IMR-90 (cell line): ENCODE measurements around the gene LRRC66. TPM values are rescaled to one million over a fixed set of nuclear protein-coding genes. Genes with fewer than 3 reads are reported as not detected.

Experiments used
- ATAC-seq: fragments of 200-7000 bp; cut with Tn5 transposase; 2 replicates; pipeline ENCODE4 v1.9.1; 2020; ENCODE audit warnings: low read depth, mild to moderate bottlenecking, moderate library complexity
- BruUV-seq: library from RNA; stranded (reverse); fragments of 400-500 nt; replicated peaks from 2 replicates; lab custom pipeline; 2021; lab: Mats Ljungman, UMichigan
- CTCF ChIA-PET: fragments of 300-600 bp; formaldehyde crosslinking; extraction: SDS; loops from one replicate; lab custom pipeline; 2021; ENCODE audit warnings: antibody characterized with exemption; lab: Yijun Ruan, JAX
- POLR2A ChIA-PET: fragments of 300-600 bp; sonication (Branson Sonifier 250); formaldehyde crosslinking; loops from one replicate; lab custom pipeline; 2022; ENCODE audit warnings: antibody characterized with exemption; ENCODE audit not compliant: unreplicated experiment; lab: Charles Lee
- DNase-seq: peaks from one replicate; pipeline ENCODE4 v3.0.0; 2013
- H2AFZ ChIP-seq: replicated peaks from 2 replicates; pipeline ENCODE3; 2013; ENCODE audit warnings: low read length, mild to moderate bottlenecking; ENCODE audit not compliant: poor library complexity
- H2AK5ac ChIP-seq: 2 replicates; pipeline ENCODE4 v1.6.1; 2013; ENCODE audit warnings: low read depth, low read length, inconsistent platforms
- H2AK9ac ChIP-seq: replicated peaks from 2 replicates; pipeline ENCODE3; 2013; ENCODE audit warnings: mild to moderate bottlenecking, low read depth, low read length, moderate library complexity; ENCODE audit not compliant: poor library complexity
- H2BK120ac ChIP-seq: 2 replicates; pipeline ENCODE4 v1.6.1; 2013; ENCODE audit warnings: low read depth, low read length, inconsistent platforms
- H2BK15ac ChIP-seq: 3 replicates; pipeline ENCODE4 v1.6.1; 2013; ENCODE audit warnings: low read depth, low read length, inconsistent platforms
- H2BK20ac ChIP-seq: 2 replicates; pipeline ENCODE4 v1.6.1; 2013; ENCODE audit warnings: low read depth, mild to moderate bottlenecking, inconsistent platforms, low read length, moderate library complexity
- H2BK5ac ChIP-seq: 2 replicates; pipeline ENCODE4 v1.6.1; 2013; ENCODE audit warnings: mild to moderate bottlenecking, low read depth, low read length, inconsistent platforms; ENCODE audit not compliant: poor library complexity, severe bottlenecking
- H3K14ac ChIP-seq: replicated peaks from 2 replicates; pipeline ENCODE4 v1.6.1; 2013; ENCODE audit warnings: low read depth, low read length, inconsistent platforms
- H3K18ac ChIP-seq: 2 replicates; pipeline ENCODE4 v1.6.1; 2013; ENCODE audit warnings: low read depth, low read length, control low read depth
- H3K23ac ChIP-seq: 2 replicates; pipeline ENCODE4 v1.6.1; 2013; ENCODE audit warnings: low read depth, low read length, inconsistent platforms
- H3K27ac ChIP-seq: 2 replicates; pipeline ENCODE4 v1.5.1; 2013; ENCODE audit warnings: mild to moderate bottlenecking, control low read depth, low read length; ENCODE audit not compliant: insufficient read depth
- H3K27me3 ChIP-seq: 2 replicates; pipeline ENCODE4 v1.6.1; 2013; ENCODE audit warnings: low read length; ENCODE audit not compliant: control insufficient read depth, insufficient read depth
- H3K36me3 ChIP-seq: 2 replicates; pipeline ENCODE4 v1.6.1; 2013; ENCODE audit warnings: low read length, mixed read lengths; ENCODE audit not compliant: control insufficient read depth, insufficient read depth
- H3K4ac ChIP-seq: 2 replicates; pipeline ENCODE4 v1.6.1; 2013; ENCODE audit warnings: low read depth, low read length, inconsistent platforms
- H3K4me1 ChIP-seq: 2 replicates; pipeline ENCODE4 v1.6.1; 2013; ENCODE audit warnings: low read length, mixed read lengths; ENCODE audit not compliant: control insufficient read depth, insufficient read depth
- H3K4me2 ChIP-seq: 2 replicates; pipeline ENCODE4 v1.6.1; 2013; ENCODE audit warnings: low read depth, mild to moderate bottlenecking, control low read depth, low read length, moderate library complexity
- H3K4me3 ChIP-seq: 2 replicates; pipeline ENCODE4 v1.5.1; 2013; ENCODE audit warnings: low read depth, mild to moderate bottlenecking, control low read depth, low read length, moderate library complexity; ENCODE audit not compliant: insufficient read depth
- H3K56ac ChIP-seq: 2 replicates; pipeline ENCODE4 v1.6.1; 2013; ENCODE audit warnings: low read length, inconsistent platforms; ENCODE audit not compliant: insufficient read depth; ENCODE audit errors: extremely low read depth
- H3K79me1 ChIP-seq, 2 experiments: 2 replicates each; pipeline ENCODE4 v1.6.1; 2013; ENCODE audit warnings: low read length in 2 of 2, inconsistent platforms in 1 of 2, low read depth in 1 of 2
- H3K9ac ChIP-seq: 2 replicates; pipeline ENCODE4 v1.6.1; 2013; ENCODE audit warnings: low read depth, low read length, control low read depth
- H3K9me1 ChIP-seq: 2 replicates; pipeline ENCODE4 v1.6.1; 2013; ENCODE audit warnings: low read length, inconsistent platforms; ENCODE audit not compliant: insufficient read depth
- H3K9me3 ChIP-seq: 2 replicates; pipeline ENCODE4 v1.6.1; 2013; ENCODE audit warnings: low read length; ENCODE audit not compliant: control insufficient read depth, insufficient read depth
- H4K20me1 ChIP-seq: 2 replicates; pipeline ENCODE4 v1.6.1; 2013; ENCODE audit warnings: low read length, inconsistent platforms; ENCODE audit not compliant: insufficient read depth
- H4K5ac ChIP-seq: 2 replicates; pipeline ENCODE4 v1.6.1; 2013; ENCODE audit warnings: mild to moderate bottlenecking, low read depth, low read length, control low read depth
- H4K8ac ChIP-seq, 2 experiments: 2 replicates each; pipeline ENCODE4 v1.6.1; 2013; ENCODE audit warnings: low read depth in 2 of 2, low read length in 2 of 2, control low read depth in 1 of 2, inconsistent platforms in 1 of 2
- H4K91ac ChIP-seq: 2 replicates; pipeline ENCODE4 v1.6.1; 2013; ENCODE audit warnings: low read depth, low read length, inconsistent platforms; ENCODE audit not compliant: insufficient read depth
- BHLHE40 ChIP-seq: fragments of 150-350 bp; IDR thresholded peaks from 2 replicates; pipeline ENCODE4 v1.6.1; 2016; ENCODE audit warnings: mild to moderate bottlenecking, low read depth, low read length
- CEBPB ChIP-seq: IDR thresholded peaks from 2 replicates; pipeline ENCODE4 v1.6.1; 2012; ENCODE audit warnings: low read depth, low read length, improper control_type of control experiment
- CHD1 ChIP-seq: IDR thresholded peaks from 2 replicates; pipeline ENCODE4 v1.6.1; 2012; ENCODE audit warnings: low read depth, low read length, improper control_type of control experiment
- FOS ChIP-seq: fragments of 150-350 bp; IDR thresholded peaks from 2 replicates; pipeline ENCODE4 v1.6.1; 2016; ENCODE audit warnings: low read depth, low read length
- MAFK ChIP-seq: IDR thresholded peaks from 2 replicates; pipeline ENCODE4 v1.6.1; 2012; ENCODE audit warnings: low read depth, low read length, improper control_type of control experiment
- MAZ ChIP-seq: IDR thresholded peaks from 2 replicates; pipeline ENCODE4 v1.6.1; 2012; ENCODE audit warnings: low read depth, mild to moderate bottlenecking, low read length, improper control_type of control experiment, moderate library complexity, borderline replicate concordance
- MXI1 ChIP-seq: IDR thresholded peaks from 2 replicates; pipeline ENCODE4 v1.6.1; 2012; ENCODE audit warnings: low read depth, mild to moderate bottlenecking, low read length, moderate library complexity, borderline replicate concordance
- NFE2L2 ChIP-seq: fragments of 150-350 bp; IDR thresholded peaks from 2 replicates; pipeline ENCODE4 v1.6.1; 2016; ENCODE audit warnings: low read depth, mild to moderate bottlenecking, low read length
- POLR2A ChIP-seq: IDR thresholded peaks from 2 replicates; pipeline ENCODE4 v1.6.1; 2012; ENCODE audit warnings: mild to moderate bottlenecking, low read depth, low read length
- RAD21 ChIP-seq: IDR thresholded peaks from 2 replicates; pipeline ENCODE4 v1.6.1; 2012; ENCODE audit warnings: low read length, improper control_type of control experiment
- RCOR1 ChIP-seq: IDR thresholded peaks from 2 replicates; pipeline ENCODE4 v1.6.1; 2012; ENCODE audit warnings: mild to moderate bottlenecking, low read length, improper control_type of control experiment; ENCODE audit not compliant: insufficient replicate concordance
- RFX5 ChIP-seq: IDR thresholded peaks from 2 replicates; pipeline ENCODE4 v1.8.0; 2012; ENCODE audit warnings: low read depth, mild to moderate bottlenecking, low read length, moderate library complexity
- SMC3 ChIP-seq: fragments of 150-350 bp; IDR thresholded peaks from 2 replicates; pipeline ENCODE4 v1.6.1; 2016; ENCODE audit warnings: low read depth, mild to moderate bottlenecking, antibody characterized with exemption, low read length, moderate library complexity
- WGBS, 2 experiments: methylation state at CpG; one replicate each; pipeline versions ENCODE4 v1.1.5 to v1.1.7; 2013; ENCODE audit warnings: missing lambda C conversion rate in 2 of 2; ENCODE audit not compliant: insufficient read length in 1 of 2; ENCODE audit errors: extremely low coverage in 2 of 2; 5-methylcytosine and 5-hydroxymethylcytosine counted together
- dilution Hi-C: fragments of 300-500 bp; cut with HindIII; formaldehyde crosslinking; loops from one replicate; pipeline ENCODE4 v1.14.3; 2018; ENCODE audit warnings: low sequenced_read_pairs; ENCODE audit not compliant: unreplicated experiment
- in situ Hi-C: fragments of 300-500 bp; cut with MboI; formaldehyde crosslinking; loops from 3 replicates; pipeline ENCODE4 v1.14.3; 2019; ENCODE audit warnings: low sequenced_read_pairs, inconsistent platforms, mixed read lengths
- intact Hi-C: fragments of 100-400 bp; cut with micrococcal nuclease; formaldehyde crosslinking; loops from 2 replicates; pipeline ENCODE4 v1.10.0; 2022
- polyA plus RNA-seq, 3 experiments: library from polyadenylated mRNA; depleted of rRNA; stranded (reverse); fragments of >200 nt; gene quantifications; 2 replicates each; pipeline ENCODE4 v1.2.3, GENCODE V29; 2012; ENCODE audit warnings: low replicate concordance in 1 of 3
- total RNA-seq: library from RNA; depleted of rRNA; stranded (reverse); fragments of >200 nt; gene quantifications from 2 replicates; pipeline ENCODE4 v1.2.3, GENCODE V29; 2012
- TF ChIP-seq, protein P1 (sequence below): fragments of 150-350 bp; IDR thresholded peaks from 2 replicates; pipeline ENCODE4 v1.6.1; 2017; ENCODE audit warnings: mild to moderate bottlenecking, antibody characterized with exemption, low read length, low read depth
- TF ChIP-seq, protein P2 (sequence below): fragments of 150-350 bp; IDR thresholded peaks from 2 replicates; pipeline ENCODE4 v1.6.1; 2016; ENCODE audit warnings: low read depth, mild to moderate bottlenecking, low read length, moderate library complexity, borderline replicate concordance
- TF ChIP-seq, protein P3 (sequence below): conservative IDR thresholded peaks from 2 replicates; pipeline ENCODE4 v1.5.1; 2012; ENCODE audit warnings: mild to moderate bottlenecking, low read depth, low read length, improper control_type of control experiment

Gene LRRC66
- total and polyA plus RNA-seq, 2 of the 4 experiments (the other 2 are of a cell fraction), result 0.09 to 0.18 TPM

GRCh38 chr4:51958199-51958968 lies 61.8 kb downstream of the LRRC66 start:
- no peak overlapping the region for H3K4me3 ChIP-seq
- no peak overlapping the region for H3K4ac ChIP-seq
- no TSS peak for BruUV-seq
- H3K36me3 ChIP-seq, result no peaks in the 10 kb centered on the region
- H3K27ac ChIP-seq, result no peak overlapping the region
- no peak overlapping the region for H3K4me2 ChIP-seq
- no peaks in the 10 kb centered on the region for H3K9me1 ChIP-seq
- no peaks in the 10 kb centered on the region for H4K20me1 ChIP-seq
- no peak overlapping the region for H2BK15ac ChIP-seq
- no peaks in the 10 kb centered on the region for H3K79me1 ChIP-seq
- no peaks in the 10 kb centered on the region for H3K9me3 ChIP-seq
- no peak overlapping the region for H3K23ac ChIP-seq
- POLR2A ChIA-PET, result no interaction called here
- no peak overlapping the region for H2AK5ac ChIP-seq
- H4K8ac ChIP-seq, result no peak overlapping the region
- H4K91ac ChIP-seq, result no peak overlapping the region
- no peak overlapping the region for H3K14ac ChIP-seq
- no peak overlapping the region for H2BK20ac ChIP-seq
- intact Hi-C loops, result loop anchor here (5.0 to 10.0 kb wide), 2 partner anchors 34 to 56 kb away; no protein-coding TSS in a partner anchor
- no peak overlapping the region for H4K5ac ChIP-seq
- in situ Hi-C loops, result no loop called here
- no peak overlapping the region for H3K18ac ChIP-seq
- no peak overlapping the region for H2AK9ac ChIP-seq
- H3K4me1 ChIP-seq, result no peaks in the 10 kb centered on the region
- no peak for DNase-seq
- WGBS, 2 experiments, result no CpG with 5 or more reads among the region's 2 CpGs
- ATAC-seq, result no peak
- H3K56ac ChIP-seq, result no peak overlapping the region
- CTCF ChIA-PET, result no interaction called here
- H2AFZ ChIP-seq, result no peak overlapping the region
- no peak overlapping the region for H2BK5ac ChIP-seq
- dilution Hi-C loops, result no loop called here
- H3K9ac ChIP-seq, result no peak overlapping the region
- no peak overlapping the region for H2BK120ac ChIP-seq
- no peak for TF ChIP-seq POLR2A
- no peak for TF ChIP-seq MXI1
- no peak for TF ChIP-seq FOS
- no peak for TF ChIP-seq SMC3
- no peak for TF ChIP-seq BHLHE40
- no peak for TF ChIP-seq NFE2L2
- TF ChIP-seq, protein P1, sequence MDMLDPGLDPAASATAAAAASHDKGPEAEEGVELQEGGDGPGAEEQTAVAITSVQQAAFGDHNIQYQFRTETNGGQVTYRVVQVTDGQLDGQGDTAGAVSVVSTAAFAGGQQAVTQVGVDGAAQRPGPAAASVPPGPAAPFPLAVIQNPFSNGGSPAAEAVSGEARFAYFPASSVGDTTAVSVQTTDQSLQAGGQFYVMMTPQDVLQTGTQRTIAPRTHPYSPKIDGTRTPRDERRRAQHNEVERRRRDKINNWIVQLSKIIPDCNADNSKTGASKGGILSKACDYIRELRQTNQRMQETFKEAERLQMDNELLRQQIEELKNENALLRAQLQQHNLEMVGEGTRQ, result no peak
- TF ChIP-seq RFX5, result no peak
- TF ChIP-seq, protein P2, sequence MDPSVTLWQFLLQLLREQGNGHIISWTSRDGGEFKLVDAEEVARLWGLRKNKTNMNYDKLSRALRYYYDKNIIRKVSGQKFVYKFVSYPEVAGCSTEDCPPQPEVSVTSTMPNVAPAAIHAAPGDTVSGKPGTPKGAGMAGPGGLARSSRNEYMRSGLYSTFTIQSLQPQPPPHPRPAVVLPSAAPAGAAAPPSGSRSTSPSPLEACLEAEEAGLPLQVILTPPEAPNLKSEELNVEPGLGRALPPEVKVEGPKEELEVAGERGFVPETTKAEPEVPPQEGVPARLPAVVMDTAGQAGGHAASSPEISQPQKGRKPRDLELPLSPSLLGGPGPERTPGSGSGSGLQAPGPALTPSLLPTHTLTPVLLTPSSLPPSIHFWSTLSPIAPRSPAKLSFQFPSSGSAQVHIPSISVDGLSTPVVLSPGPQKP, result no peak
- TF ChIP-seq, protein P3, sequence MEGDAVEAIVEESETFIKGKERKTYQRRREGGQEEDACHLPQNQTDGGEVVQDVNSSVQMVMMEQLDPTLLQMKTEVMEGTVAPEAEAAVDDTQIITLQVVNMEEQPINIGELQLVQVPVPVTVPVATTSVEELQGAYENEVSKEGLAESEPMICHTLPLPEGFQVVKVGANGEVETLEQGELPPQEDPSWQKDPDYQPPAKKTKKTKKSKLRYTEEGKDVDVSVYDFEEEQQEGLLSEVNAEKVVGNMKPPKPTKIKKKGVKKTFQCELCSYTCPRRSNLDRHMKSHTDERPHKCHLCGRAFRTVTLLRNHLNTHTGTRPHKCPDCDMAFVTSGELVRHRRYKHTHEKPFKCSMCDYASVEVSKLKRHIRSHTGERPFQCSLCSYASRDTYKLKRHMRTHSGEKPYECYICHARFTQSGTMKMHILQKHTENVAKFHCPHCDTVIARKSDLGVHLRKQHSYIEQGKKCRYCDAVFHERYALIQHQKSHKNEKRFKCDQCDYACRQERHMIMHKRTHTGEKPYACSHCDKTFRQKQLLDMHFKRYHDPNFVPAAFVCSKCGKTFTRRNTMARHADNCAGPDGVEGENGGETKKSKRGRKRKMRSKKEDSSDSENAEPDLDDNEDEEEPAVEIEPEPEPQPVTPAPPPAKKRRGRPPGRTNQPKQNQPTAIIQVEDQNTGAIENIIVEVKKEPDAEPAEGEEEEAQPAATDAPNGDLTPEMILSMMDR, result no peak
- no peak for TF ChIP-seq MAZ
- TF ChIP-seq CHD1, result no peak
- TF ChIP-seq RCOR1, result no peak
- no peak for TF ChIP-seq RAD21
- no peak for TF ChIP-seq MAFK
- TF ChIP-seq CEBPB, result no peak
- H3K27me3 ChIP-seq, result no peaks in the 10 kb centered on the region; the same call in 1 of the 2 replicates
